GM19467 (cell line): ENCODE data around the gene ABCC12.

Experiments used
- ATAC-seq: cut with Tn5 transposase; IDR thresholded peaks from one replicate; pipeline ENCODE4 v1.9.1; 2021; ENCODE audit warnings: mild to moderate bottlenecking, moderate library complexity; ENCODE audit not compliant: unreplicated experiment

ABCC12 gene

DNA sequence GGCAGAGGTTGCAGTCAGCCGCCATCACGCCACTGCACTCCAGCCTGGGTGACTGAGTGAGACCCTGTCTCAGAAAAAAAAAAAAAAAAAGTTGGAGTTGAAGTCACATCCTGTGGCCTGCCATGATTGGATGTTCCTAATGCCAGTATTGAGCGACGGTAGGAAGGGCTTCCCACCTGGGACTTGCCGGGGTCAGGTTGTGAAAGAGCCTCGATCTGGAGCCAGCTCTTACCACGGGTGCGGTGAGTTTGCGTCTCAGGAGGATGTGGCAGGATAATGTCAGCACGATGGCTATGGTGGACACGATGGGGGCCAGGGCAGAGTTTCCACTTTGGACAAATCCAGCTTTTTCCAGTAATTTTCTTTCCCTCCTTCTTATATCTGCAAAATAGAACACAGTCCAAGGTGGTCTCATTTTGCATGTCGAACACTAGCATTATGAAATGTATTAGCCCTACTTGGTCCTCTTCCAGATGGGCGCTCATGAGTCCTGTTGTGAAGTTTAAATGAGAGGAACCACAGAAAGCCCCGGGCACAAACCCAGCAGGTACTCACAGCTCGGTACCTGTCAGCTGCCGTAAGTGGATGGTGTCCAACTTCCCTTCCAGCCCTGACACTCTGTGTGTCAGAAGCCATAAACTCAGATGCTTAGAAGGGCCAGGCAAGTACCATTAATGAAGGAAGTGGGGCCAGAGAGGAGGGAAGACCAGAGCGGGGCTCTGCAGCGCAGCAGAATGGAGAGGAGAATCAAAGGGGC, 22.2 kb downstream of the ABCC12 start:
- no peak for ATAC-seq

- ATAC-seq: no peak
Observed at GRCh38 chr16:48132696-48133095, 23.1 kb downstream of the ABCC12 start.

- no peak for ATAC-seq
Observed at GRCh38 chr16:48131201-48131935, 24.4 kb downstream of the ABCC12 start.

DNA sequence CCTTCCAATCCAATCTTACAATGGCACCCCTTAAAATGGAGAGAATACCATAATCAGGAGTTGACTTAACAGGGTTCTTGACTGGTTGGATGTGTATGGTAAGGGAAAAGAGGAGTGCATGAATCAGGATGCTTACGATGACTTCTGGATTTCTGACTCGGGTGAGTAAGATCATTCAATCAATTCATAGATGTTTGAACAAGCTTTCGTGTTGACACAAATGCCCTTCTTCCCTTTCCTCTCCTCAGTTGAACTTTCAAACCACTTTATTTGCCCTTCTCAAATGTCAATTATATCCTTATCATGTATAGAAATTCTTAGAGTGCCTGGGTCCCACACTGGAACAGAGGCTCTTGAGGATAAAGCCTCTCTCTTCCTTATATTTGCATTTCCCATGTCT, 25.9 kb downstream of the ABCC12 start:
- ATAC-seq: no peak

GRCh38 chr16:48128769-48129168, 27.0 kb downstream of the ABCC12 start:
- no peak for ATAC-seq

- ATAC-seq: no peak
Observed at GRCh38 chr16:48126801-48127644, 28.8 kb downstream of the ABCC12 start.

DNA sequence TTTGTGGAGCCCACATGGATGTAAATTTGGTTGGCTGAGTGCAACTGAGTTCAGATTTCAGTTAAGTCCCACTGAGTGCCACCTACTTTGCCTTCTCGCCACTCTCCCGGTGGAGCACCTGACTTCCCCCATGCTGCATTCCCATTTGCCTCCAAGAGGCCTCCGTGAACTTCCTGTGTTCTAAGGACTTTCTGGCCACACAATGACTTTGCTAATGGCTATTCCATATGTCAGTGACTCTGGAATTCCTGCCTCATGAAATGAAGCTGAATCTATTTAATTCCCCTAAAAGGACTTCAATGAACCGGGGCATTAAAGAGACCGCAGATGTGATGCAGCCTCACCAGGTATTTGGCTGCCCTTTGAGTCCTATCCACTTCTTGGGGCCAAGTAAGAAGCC, 29.9 kb downstream of the ABCC12 start:
- no peak for ATAC-seq

DNA sequence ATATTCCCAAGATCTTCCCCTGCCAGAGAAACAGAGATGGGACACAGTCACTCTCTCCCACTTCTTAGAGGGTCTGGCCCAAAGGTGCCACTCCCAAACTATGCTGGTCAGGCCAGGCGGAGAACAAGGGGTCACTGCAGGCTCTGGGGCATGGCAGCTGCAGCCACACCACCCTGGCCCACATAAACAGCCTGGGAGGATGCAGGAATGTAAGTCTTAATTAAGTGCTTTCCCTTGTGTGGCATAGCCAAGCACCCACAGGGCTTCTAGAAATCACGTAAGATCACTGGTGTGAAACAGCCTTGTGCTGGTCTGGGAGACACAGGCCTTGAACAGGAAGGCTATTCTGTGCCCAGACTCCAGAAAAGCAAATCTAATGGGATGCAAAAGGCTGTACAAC, 31.5 kb downstream of the ABCC12 start:
- no peak for ATAC-seq

- ATAC-seq: no peak
Observed at GRCh38 chr16:48123104-48123788, 32.5 kb downstream of the ABCC12 start.

DNA sequence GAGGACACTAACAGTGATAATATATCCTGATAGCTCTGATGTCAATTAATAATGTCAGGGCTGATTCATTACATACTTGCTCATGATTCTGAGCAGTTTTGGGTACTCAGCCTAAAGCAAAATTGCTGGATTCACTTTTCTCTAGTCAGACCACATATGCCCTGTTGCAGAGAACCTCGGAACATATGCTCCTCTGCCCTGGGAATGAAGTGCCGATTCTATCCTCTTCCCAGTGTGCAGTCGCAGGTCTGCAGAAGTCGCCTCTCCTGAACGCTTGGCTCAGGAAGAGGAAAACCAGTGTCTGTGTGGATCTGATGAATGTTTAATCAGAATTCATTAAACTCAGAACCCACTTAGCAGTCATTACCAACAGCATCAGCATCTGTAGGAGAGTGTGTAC, 34.5 kb downstream of the ABCC12 start:
- no peak for ATAC-seq

- no peak for ATAC-seq
Observed at GRCh38 chr16:48118841-48119240, 37.0 kb downstream of the ABCC12 start.

DNA sequence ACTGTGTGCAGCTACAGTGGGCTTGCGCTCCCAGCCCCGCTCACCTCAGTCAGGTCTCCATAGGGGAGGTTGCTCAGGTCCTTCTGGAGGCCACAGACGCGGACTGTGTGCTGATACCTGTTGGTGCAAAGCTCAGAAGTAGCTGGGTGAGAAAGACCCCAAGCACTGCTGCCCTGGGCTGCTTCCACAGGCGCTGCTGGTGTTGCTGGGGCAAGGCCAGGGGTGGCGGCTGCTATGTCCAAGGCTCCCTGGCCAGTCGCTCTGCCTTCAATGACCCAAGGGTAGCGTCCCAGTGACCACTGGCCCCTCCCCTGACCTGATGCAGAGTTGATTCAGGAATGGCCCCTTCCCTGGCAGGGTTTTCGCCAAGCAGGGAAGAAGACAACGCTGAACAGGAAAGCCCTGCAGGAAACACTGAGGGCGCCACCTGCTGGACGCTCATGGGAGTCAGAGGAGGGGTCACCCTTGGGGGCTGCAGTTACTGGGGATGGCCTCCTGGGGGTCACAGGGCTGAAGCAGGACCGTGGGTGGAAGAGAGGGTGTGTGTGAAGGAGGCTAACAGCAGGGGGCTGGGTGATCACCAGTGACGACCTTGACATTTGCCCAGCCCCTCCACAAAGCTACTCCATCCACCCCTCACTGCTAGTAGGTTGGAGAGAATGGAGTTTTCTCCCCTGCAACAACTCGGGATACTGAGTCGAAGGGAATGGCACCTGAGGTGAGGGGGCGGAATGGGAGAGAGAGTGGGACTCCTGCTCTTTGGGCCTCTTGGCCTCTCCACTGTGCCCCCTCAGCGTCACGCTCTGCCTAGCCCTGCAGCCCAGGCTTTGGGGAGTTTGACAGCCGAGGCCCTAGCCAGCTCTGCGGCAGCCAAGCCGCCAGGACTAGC, 38.3 kb downstream of the ABCC12 start:
- peak; percentile 90 for ATAC-seq

- no peak for ATAC-seq
Observed at GRCh38 chr16:48115299-48115698, 40.5 kb downstream of the ABCC12 start.

GRCh38 chr16:48114410-48114809, 41.4 kb downstream of the ABCC12 start:
- ATAC-seq: no peak

GRCh38 chr16:48113471-48113870, 42.3 kb downstream of the ABCC12 start:
- no peak for ATAC-seq

GRCh38 chr16:48113001-48113400, 42.8 kb downstream of the ABCC12 start:
- ATAC-seq: no peak

DNA sequence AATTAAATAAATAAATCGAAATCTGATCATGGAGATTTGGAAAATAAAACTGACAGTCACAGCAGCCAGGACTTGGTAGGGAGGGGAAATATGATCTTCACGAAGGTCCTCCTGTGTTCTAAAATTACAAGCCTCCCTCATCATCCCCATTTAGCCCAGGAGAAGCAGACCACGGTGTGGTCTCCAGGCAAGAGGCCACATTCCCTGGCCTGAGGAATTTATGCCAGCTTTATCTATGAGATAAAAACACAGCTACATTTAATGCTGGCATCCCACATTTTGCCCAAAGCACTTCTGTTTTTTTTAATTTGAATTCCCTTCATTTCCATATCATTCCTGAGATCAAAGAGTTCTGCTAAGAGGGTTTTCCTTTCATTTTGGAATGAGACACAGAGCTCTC, 43.2 kb downstream of the ABCC12 start:
- no peak for ATAC-seq

DNA sequence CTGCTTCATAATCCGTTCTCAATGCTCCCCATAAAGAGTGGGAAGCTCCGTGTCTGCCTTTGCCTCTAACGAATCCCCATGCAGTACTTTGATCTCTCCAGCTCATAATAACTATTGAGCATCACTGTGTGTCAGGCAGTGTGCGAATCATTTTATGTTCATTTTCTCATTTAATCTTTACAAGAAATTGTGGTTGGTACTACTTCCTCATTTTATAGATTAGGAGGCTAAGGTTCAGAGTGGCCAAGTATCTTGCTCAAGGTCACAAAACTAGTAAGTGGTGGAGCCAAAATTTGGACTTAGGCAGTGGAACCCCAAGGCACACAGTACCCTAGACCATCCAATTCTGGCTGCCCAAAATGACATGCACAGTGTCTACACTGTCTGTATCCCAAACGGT, 44.8 kb downstream of the ABCC12 start:
- no peak for ATAC-seq

GRCh38 chr16:48110000-48110399, 45.8 kb downstream of the ABCC12 start:
- no peak for ATAC-seq

GRCh38 chr16:48109475-48109874, 46.3 kb downstream of the ABCC12 start:
- ATAC-seq: no peak
